Osteocyte (in vitro differentiated cells): Measurements from ENCODE around the gene SPATA19. TPM values are rescaled to one million over a fixed set of nuclear protein-coding genes. Genes with fewer than 3 reads are reported as not detected.

ENCODE experiments used
- DNase-seq: peaks from one replicate; pipeline ENCODE4 v3.0.0; 2021; ENCODE audit warnings: mixed read lengths; ENCODE audit not compliant: unreplicated experiment; ENCODE audit errors: extremely low spot score
- H3K27ac Mint-ChIP-seq: one replicate; pipeline ENCODE4 v1.8.0; 2021; ENCODE audit warnings: mild to moderate bottlenecking, mixed read lengths; ENCODE audit not compliant: unreplicated experiment
- H3K27me3 Mint-ChIP-seq: one replicate; pipeline ENCODE4 v1.8.0; 2021; ENCODE audit warnings: mixed read lengths; ENCODE audit not compliant: unreplicated experiment
- H3K36me3 Mint-ChIP-seq: one replicate; pipeline ENCODE4 v1.8.0; 2021; ENCODE audit warnings: mixed read lengths; ENCODE audit not compliant: unreplicated experiment
- H3K4me1 Mint-ChIP-seq: one replicate; pipeline ENCODE4 v1.8.0; 2021; ENCODE audit warnings: mixed read lengths; ENCODE audit not compliant: unreplicated experiment
- H3K4me3 Mint-ChIP-seq: one replicate; pipeline ENCODE4 v1.8.0; 2021; ENCODE audit warnings: mild to moderate bottlenecking, moderate library complexity, mixed read lengths; ENCODE audit not compliant: unreplicated experiment
- H3K9me3 Mint-ChIP-seq: one replicate; pipeline ENCODE4 v1.8.0; 2021; ENCODE audit warnings: mixed read lengths; ENCODE audit not compliant: unreplicated experiment
- total RNA-seq: library from RNA; stranded (reverse); gene quantifications from 2 replicates; pipeline ENCODE4 v1.2.1, GENCODE V29; 2021
- TF ChIP-seq, protein P1 (sequence below): fragments of 200-600 bp; sonication (generic); IDR thresholded peaks from 2 replicates; pipeline ENCODE4 v1.5.0; 2021; ENCODE audit warnings: antibody characterized with exemption, mild to moderate bottlenecking, moderate library complexity

SPATA19 gene
- total RNA-seq, 1 donor from 2014 or later, result not detected

DNA sequence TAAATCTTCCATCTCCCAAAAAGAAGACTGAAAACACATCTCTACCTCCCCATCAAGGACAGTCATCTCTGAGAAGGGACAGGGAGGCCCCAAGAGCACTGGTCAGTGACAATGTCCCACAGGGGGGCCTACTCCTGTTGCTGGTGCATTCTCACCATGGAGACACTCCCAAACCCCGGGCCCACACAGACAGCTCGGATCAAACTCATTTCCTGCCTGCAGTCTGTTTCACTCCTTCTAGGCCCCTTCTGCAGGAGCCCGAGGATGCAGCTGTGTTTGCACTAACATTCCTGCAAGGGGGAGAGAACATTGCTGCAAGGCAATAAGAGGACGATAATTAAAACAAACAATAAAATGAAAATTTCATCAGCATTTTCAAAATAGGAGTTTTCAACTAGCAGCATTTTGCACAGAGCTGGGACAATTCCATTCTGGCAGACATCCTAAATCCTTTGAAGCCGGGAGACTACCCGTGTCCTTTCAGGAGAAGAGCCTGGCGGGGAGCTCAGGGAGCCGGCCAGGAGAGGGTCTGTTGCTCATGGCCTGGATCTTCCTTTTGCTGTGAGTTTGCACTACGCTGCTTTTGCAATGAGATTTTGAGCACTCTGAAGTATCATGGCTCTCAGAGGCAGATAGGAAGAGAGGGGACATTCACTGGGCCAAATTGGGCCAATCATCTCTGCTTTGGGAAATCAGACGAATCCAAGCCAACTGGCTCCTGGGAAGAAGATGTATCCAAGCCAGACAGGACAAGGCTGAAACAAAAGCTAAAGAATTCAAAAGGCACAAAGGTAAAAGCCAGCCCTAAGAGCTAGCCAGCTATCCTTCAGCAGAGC lies 33.2 kb downstream of the SPATA19 start:
- no peak overlapping the region for H3K27ac Mint-ChIP-seq
- H3K9me3 Mint-ChIP-seq, result peaks cover 5% of the 10 kb centered on the region
- no peaks in the 10 kb centered on the region for H3K36me3 Mint-ChIP-seq
- H3K4me1 Mint-ChIP-seq, result no peaks in the 10 kb centered on the region
- no peak overlapping the region for H3K4me3 Mint-ChIP-seq
- no peaks in the 10 kb centered on the region for H3K27me3 Mint-ChIP-seq
- TF ChIP-seq, protein P1, sequence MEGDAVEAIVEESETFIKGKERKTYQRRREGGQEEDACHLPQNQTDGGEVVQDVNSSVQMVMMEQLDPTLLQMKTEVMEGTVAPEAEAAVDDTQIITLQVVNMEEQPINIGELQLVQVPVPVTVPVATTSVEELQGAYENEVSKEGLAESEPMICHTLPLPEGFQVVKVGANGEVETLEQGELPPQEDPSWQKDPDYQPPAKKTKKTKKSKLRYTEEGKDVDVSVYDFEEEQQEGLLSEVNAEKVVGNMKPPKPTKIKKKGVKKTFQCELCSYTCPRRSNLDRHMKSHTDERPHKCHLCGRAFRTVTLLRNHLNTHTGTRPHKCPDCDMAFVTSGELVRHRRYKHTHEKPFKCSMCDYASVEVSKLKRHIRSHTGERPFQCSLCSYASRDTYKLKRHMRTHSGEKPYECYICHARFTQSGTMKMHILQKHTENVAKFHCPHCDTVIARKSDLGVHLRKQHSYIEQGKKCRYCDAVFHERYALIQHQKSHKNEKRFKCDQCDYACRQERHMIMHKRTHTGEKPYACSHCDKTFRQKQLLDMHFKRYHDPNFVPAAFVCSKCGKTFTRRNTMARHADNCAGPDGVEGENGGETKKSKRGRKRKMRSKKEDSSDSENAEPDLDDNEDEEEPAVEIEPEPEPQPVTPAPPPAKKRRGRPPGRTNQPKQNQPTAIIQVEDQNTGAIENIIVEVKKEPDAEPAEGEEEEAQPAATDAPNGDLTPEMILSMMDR, result no peak
- no peak for DNase-seq

DNA sequence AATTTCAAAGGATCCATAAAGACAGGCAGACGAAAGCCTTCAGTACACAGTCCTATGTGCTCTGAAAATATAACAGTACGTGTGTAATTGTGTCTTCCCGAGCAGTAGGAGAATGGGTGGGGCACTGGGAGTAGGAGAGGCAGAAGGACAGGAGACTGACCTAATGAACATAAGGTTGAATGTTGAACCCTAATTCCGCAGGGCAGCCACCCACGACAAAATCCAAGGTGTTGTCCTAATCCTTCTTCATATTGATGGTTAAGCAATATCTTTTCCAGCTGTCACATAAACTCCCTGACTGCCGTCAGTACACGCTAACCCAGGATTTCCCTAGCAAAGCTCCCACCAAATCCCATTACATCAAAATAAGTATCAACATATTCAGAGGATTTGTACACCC lies 34.5 kb downstream of the SPATA19 start:
- no peaks in the 10 kb centered on the region for H3K27me3 Mint-ChIP-seq
- H3K36me3 Mint-ChIP-seq, result no peaks in the 10 kb centered on the region
- TF ChIP-seq, protein P1, result no peak
- no peak overlapping the region for H3K27ac Mint-ChIP-seq
- peaks cover 7% of the 10 kb centered on the region for H3K9me3 Mint-ChIP-seq
- no peak overlapping the region for H3K4me3 Mint-ChIP-seq
- H3K4me1 Mint-ChIP-seq, result no peaks in the 10 kb centered on the region
- DNase-seq, result peak; percentile 30

DNA sequence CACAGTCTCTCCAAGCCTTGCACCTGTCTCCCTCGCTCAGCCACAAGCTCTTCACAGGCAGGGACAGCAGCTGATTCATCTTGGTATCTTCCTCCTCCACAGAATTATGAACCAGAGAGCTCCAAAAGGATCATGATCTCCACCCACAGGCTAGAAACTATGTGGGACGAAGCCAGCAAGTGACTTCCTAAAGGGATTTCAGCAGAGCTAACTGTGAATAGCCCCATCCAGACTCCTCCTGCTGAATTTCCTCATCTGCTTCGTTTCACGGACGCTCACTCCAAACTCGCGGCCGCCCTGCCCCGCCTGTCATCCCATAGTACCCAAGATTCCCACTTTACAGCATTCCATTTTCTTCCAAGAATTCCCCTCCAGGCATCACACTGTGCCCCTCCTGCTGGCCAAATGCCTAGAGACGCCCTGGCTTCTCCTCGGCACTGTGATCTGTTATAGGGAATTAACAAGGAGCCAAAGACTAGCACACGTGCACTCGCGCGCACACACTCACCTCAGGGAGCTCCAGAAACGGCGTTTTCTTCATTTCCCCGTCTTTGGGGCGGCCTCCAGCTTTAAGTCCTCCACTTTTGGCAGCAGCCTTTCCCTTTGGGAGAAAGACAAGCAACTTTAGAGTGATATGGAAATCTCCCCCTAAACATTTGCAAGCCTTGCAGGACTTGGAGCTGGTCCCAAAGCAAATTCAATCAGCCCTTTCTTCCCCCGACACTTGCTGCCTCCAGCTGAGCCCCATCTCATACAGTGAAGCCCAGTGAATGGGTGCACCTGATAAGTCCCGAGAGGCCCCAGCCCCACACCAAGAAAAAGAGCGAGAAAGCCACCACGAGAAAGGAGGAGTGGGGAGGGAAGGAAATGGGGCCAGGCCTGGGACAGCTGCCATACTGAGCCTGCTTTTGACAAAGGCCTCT lies 35.5 kb downstream of the SPATA19 start:
- no peaks in the 10 kb centered on the region for H3K4me1 Mint-ChIP-seq

DNA sequence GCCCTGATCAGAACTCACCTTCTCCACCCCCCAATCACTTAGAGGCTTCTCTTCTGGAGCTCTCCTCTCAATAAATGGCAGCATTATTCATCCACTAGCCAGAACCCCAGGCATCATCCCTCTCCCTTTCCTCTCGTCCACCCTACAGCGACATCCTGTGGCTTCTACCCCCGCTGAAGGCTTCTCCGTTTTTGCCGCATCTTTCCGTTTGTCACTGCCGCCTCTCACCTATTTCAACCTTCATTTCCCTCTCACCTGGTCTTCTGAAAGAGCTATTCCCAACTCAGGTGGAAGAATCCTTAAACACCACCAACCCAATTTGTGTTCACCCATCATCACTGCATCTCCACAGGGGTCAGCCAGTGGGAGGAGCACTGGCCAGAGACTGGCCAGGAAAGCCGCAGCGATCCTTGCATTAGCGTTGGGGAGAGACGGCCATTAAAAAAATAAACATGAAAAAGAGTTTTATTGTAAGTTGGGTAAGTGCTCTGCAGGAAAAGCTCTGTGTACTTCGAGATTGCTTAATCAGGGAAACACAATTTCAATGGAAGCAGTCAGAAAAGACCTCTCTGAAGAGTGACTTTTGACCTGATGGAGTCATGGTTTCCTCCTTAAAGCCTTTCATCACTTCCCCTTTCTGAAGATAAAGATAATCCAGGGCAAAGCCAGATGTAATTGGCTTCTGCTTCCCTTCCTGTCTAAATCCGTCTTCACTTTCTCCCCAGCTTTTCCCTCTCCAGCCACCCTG lies 36.7 kb downstream of the SPATA19 start:
- Mint-ChIP-seq H3K27ac (no peak overlapping the region), H3K9me3 (peaks cover 5% of the 10 kb centered on the region), H3K4me1 (no peaks in the 10 kb centered on the region), H3K27me3 (no peaks in the 10 kb centered on the region), H3K36me3 (no peaks in the 10 kb centered on the region), H3K4me3 (no peak overlapping the region)
- TF ChIP-seq, protein P1, result no peak
- DNase-seq, result peak; percentile 49

More for the DNA sequence above, 35.5 kb downstream of the SPATA19 start:
- H3K9me3 Mint-ChIP-seq, result peaks cover 8% of the 10 kb centered on the region
- TF ChIP-seq, protein P1, result no peak
- no peaks in the 10 kb centered on the region for H3K27me3 Mint-ChIP-seq
- no peak overlapping the region for H3K27ac Mint-ChIP-seq
- H3K4me3 Mint-ChIP-seq, result no peak overlapping the region
- no peaks in the 10 kb centered on the region for H3K36me3 Mint-ChIP-seq
- DNase-seq, result peak; percentile 63
